ENCODE results near the gene KAT2A. TPM values are rescaled to one million over a fixed set of nuclear protein-coding genes. Genes with fewer than 3 reads are reported as not detected.
A peak's percentile ranks its signal among the peaks of the same experiment; 100 is the strongest.

The KAT2A gene
- total RNA-seq, 1 donor from 2014 or later, result 63.1 TPM

DNA sequence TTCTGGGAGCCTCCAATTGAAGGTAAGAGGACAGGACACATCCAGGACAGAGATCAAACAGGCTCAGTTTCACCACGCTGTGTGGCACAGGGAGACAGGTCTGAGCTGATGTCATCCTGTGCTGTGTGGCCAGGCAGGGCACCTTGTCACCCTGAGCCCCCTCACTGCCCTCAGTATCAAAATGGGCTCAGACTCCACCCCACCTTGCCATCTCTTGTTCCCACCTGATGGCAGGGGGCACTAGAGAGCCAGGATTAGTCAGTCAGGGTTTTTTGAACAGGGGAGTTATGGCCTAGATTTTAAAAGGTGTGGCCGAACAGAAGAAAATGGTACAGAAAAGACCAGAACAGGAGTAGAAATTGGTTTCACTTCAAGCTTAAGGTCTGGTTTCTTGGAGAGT is 2.6 kb downstream of the KAT2A start:
- Histone ChIP-seq H3K4me3 (no peak overlapping the region), H3K27ac (peak overlapping the region; percentile 3), H3K9me3 (no peaks in the 10 kb centered on the region), H3K36me3 (peaks cover 0 to 20% of the 10 kb centered on the region in 2 donors), H3K4me1 (peaks cover 36% of the 10 kb centered on the region), H3K27me3 (no peaks in the 10 kb centered on the region)
- no peak for TF ChIP-seq POLR2AphosphoS5 (IDR thresholded peaks at IDR 0.05; ENCODE audit: insufficient read depth in 1 of 2, low read depth in 1 of 2)
- no peak for TF ChIP-seq POLR2A (IDR thresholded peaks at IDR 0.05)
- no peak for TF ChIP-seq CTCF (IDR thresholded peaks at IDR 0.05)
- no peak for DNase-seq (ENCODE audit: extremely low spot score in 2 of 2)
- intact Hi-C loops (cut with DNase I), result no loop called here

- no peak for TF ChIP-seq CTCF (IDR thresholded peaks at IDR 0.05)
- no peak for TF ChIP-seq POLR2A (IDR thresholded peaks at IDR 0.05)
- no peak for TF ChIP-seq POLR2AphosphoS5 (IDR thresholded peaks at IDR 0.05; ENCODE audit: insufficient read depth in 1 of 2, low read depth in 1 of 2)
- Histone ChIP-seq H3K27ac (no peak overlapping the region), H3K4me1 (peaks cover 40% of the 10 kb centered on the region), H3K9me3 (no peaks in the 10 kb centered on the region), H3K27me3 (no peaks in the 10 kb centered on the region), H3K4me3 (no peak overlapping the region), H3K36me3 (peaks cover 0 to 20% of the 10 kb centered on the region in 2 donors)
- intact Hi-C loops (cut with DNase I), result no loop called here
- DNase-seq (ENCODE audit: extremely low spot score in 2 of 2), result no peak
These were observed 3.0 kb downstream of the KAT2A start for GRCh38 chr17:42118126-42118510.

- peaks cover 45% of the 10 kb centered on the region for H3K4me1 ChIP-seq
These were observed 3.6 kb downstream of the KAT2A start for GRCh38 chr17:42117397-42118125.

DNA sequence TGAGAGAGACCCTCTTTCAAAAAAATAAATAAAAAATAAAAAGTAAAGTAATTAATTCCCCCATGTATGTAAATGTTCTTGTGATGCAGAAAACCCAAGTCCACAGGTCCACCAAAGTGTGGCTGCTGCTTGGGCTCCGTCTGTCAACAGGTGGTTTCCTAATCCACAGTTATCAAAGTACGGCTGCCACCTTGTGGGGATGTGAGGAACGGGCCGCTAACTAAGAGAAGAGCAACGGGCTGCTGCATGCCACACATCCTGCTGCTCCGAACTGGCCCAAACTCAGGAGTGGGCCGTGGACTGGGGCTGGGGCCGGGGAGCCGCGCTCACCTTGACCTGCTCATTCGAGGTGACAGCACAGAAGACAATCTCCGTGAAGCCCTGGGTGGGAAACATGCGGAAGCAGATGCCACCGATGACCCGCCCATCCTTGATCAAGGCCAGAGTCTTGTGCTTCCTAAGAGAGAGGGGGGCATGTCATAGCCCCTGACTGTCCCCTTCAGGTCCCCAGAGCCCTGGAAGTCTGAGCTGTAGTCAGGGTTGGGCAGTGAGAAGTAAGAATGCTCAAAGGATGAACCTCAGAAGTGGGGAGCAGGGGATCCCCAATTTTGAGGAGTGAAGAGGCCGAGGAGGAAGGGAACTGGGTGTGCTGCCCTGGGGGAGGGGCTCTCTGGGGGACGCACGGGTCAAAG is 4.3 kb downstream of the KAT2A start:
- no peak overlapping the region for H3K27ac ChIP-seq
- DNase-seq (ENCODE audit: extremely low spot score in 2 of 2), result no peak
- no peak overlapping the region for H3K4me3 ChIP-seq
- H3K36me3 ChIP-seq, result peaks cover 0 to 20% of the 10 kb centered on the region in 2 donors
- H3K4me1 ChIP-seq, result peaks cover 43% of the 10 kb centered on the region
- no peaks in the 10 kb centered on the region for H3K9me3 ChIP-seq
- TF ChIP-seq POLR2AphosphoS5 (IDR thresholded peaks at IDR 0.05; ENCODE audit: insufficient read depth in 1 of 2, low read depth in 1 of 2) (peak in 1 of 2 donors; percentile 36), CTCF (IDR thresholded peaks at IDR 0.05) (peak; percentile 51 to 81 (median 79)), POLR2A (IDR thresholded peaks at IDR 0.05) (no peak)
- H3K27me3 ChIP-seq, result no peaks in the 10 kb centered on the region
- intact Hi-C loops (cut with DNase I), result loop anchor here (2.0 kb wide), 1 partner anchor 92 kb away; no protein-coding TSS in a partner anchor

More at GRCh38 chr17:42117397-42118125, 3.6 kb downstream of the KAT2A start:
- Histone ChIP-seq H3K27ac (no peak overlapping the region), H3K36me3 (peaks cover 0 to 20% of the 10 kb centered on the region in 2 donors), H3K4me3 (no peak overlapping the region), H3K27me3 (no peaks in the 10 kb centered on the region), H3K9me3 (no peaks in the 10 kb centered on the region)
- TF ChIP-seq POLR2AphosphoS5 (IDR thresholded peaks at IDR 0.05; ENCODE audit: insufficient read depth in 1 of 2, low read depth in 1 of 2) (no peak), CTCF (IDR thresholded peaks at IDR 0.05) (no peak), POLR2A (IDR thresholded peaks at IDR 0.05) (no peak)
- intact Hi-C loops (cut with DNase I), result loop anchor here (2.0 kb wide), 1 partner anchor 93 kb away; no protein-coding TSS in a partner anchor
- no peak for DNase-seq (ENCODE audit: extremely low spot score in 2 of 2)
